Choroid plexus epithelial cell (primary cell): ENCODE results near the gene PKD2L1.

ENCODE experiments used
- DNase-seq: peaks from one replicate; pipeline ENCODE4 v3.0.0-alpha.2; 2010; ENCODE audit warnings: low read depth
- H3K4me3 ChIP-seq: 2 replicates; pipeline ENCODE4 v1.5.1; 2011; ENCODE audit warnings: low read depth, mild to moderate bottlenecking, control low read depth, low read length, moderate library complexity
- TF ChIP-seq, protein P1 (sequence below): conservative IDR thresholded peaks from 2 replicates; pipeline ENCODE4 v1.5.1; 2011; ENCODE audit warnings: low read depth, mild to moderate bottlenecking, control low read depth, inconsistent platforms, low read length, moderate library complexity

PKD2L1 gene

DNA sequence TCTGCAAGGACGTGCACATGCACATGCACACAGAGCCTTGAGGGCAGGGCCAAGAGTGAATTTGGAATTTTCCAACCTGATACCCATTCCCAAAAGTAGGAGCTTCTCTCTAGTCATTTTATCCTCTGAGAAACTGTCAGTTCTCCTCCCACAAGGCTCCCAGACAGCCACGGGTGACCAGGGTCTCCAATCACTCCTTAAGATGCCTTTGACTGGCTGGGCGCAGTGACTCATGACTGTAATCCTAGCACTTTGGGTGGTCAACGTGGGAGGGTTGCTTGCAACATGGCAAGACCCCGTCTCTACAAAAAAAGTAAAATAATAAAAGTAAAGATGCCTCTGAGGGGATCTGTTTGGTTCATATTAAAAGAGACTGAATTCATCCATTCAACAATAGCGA, 30.2 kb upstream of the PKD2L1 start:
- H3K4me3 ChIP-seq = no peak overlapping the region
- TF ChIP-seq, protein P1, sequence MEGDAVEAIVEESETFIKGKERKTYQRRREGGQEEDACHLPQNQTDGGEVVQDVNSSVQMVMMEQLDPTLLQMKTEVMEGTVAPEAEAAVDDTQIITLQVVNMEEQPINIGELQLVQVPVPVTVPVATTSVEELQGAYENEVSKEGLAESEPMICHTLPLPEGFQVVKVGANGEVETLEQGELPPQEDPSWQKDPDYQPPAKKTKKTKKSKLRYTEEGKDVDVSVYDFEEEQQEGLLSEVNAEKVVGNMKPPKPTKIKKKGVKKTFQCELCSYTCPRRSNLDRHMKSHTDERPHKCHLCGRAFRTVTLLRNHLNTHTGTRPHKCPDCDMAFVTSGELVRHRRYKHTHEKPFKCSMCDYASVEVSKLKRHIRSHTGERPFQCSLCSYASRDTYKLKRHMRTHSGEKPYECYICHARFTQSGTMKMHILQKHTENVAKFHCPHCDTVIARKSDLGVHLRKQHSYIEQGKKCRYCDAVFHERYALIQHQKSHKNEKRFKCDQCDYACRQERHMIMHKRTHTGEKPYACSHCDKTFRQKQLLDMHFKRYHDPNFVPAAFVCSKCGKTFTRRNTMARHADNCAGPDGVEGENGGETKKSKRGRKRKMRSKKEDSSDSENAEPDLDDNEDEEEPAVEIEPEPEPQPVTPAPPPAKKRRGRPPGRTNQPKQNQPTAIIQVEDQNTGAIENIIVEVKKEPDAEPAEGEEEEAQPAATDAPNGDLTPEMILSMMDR = no peak
- DNase-seq = no peak

GRCh38 chr10:100359529-100360150, 29.6 kb upstream of the PKD2L1 start:
- no peak for DNase-seq
- H3K4me3 ChIP-seq = no peak overlapping the region
- TF ChIP-seq, protein P1 = no peak

- TF ChIP-seq, protein P1 = no peak
- no peak for DNase-seq
- no peak overlapping the region for H3K4me3 ChIP-seq
These were observed 29.0 kb upstream of the PKD2L1 start for GRCh38 chr10:100359030-100359432.

- no peak for DNase-seq
- no peak overlapping the region for H3K4me3 ChIP-seq
- TF ChIP-seq, protein P1 = no peak
These were observed 27.2 kb upstream of the PKD2L1 start for GRCh38 chr10:100357059-100357858.

GRCh38 chr10:100356067-100357017, 26.3 kb upstream of the PKD2L1 start:
- no peak overlapping the region for H3K4me3 ChIP-seq
- TF ChIP-seq, protein P1 = no peak
- no peak for DNase-seq

GRCh38 chr10:100355086-100355485, 25.1 kb upstream of the PKD2L1 start:
- TF ChIP-seq, protein P1 = no peak
- no peak overlapping the region for H3K4me3 ChIP-seq
- no peak for DNase-seq
